ENCODE measurements around the gene TSPAN9. TPM values are rescaled to one million over a fixed set of nuclear protein-coding genes. Genes with fewer than 3 reads are reported as not detected.

Gene TSPAN9
- total RNA-seq, 1 experiment from 2014 or later, result 35.5 TPM

DNA sequence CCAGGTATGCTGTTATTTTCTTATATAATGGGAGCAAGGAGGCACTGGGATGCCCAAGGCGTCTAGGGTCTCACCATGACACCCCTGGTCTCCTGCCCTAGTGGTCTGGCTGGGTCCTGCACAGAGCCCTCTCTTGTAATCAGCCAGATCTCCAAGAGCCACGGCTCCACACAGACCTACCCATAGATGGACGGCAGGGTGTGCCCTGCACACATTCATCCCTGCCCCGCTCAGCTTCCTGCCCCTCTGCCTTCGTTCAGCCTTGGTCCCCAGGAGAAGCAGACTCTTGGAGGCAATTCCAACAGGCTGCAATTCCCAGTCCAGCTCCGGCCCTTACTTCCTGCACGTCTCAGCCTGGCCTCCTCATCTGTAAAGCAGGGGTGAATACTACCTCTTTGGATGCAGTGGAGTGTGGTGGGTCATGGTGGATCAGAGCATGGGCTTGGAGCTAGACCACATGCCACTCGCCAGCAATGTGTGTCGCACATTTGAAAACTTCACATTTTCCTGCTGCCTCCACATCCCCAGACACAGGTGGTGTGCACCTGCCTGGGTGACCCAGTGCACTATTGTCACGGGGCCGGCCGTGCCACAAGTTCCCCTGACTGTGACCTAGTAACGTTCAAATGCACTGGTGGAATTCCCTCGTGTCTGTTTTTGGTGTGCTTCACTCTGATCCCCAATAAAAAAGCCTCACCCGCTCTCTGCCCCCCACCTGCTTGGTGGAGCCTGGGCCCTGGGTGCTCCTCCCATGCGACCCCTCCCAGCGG lies 242.7 kb downstream of the TSPAN9 start:
- Histone ChIP-seq H3K4me3 (ENCODE audit: low read depth, low read length, poor library complexity, severe bottlenecking) (no peak overlapping the region), H3K4me1 (ENCODE audit: insufficient read depth, low read length, poor library complexity, severe bottlenecking) (no peaks in the 10 kb centered on the region), H3K27me3 (replicated peaks; ENCODE audit: insufficient read depth, low read depth, low read length, poor library complexity) (no peaks in the 10 kb centered on the region), H3K27ac (ENCODE audit: low read depth, low read length, poor library complexity, severe bottlenecking) (no peak overlapping the region), H3K36me3 (ENCODE audit: insufficient read depth, low read length, poor library complexity, severe bottlenecking) (no peaks in the 10 kb centered on the region), H3K9me3 (ENCODE audit: low read depth, low read length, poor library complexity, severe bottlenecking) (no peaks in the 10 kb centered on the region)
- ChIA-PET POLR2A (ENCODE audit: low non-redundant PET) (no interaction called here), CTCF (no interaction called here)
- no peak for DNase-seq (ENCODE audit: low spot score)
- no TSS peak for BruUV-seq (replicated peaks)
- intact Hi-C loops (cut with micrococcal nuclease; ENCODE audit: unreplicated experiment), result no loop called here
- no peak for TF ChIP-seq EZH2 (IDR thresholded peaks at IDR 0.05; ENCODE audit: borderline replicate concordance, low read depth, low read length, poor library complexity, severe bottlenecking)
- TF ChIP-seq, protein P1, sequence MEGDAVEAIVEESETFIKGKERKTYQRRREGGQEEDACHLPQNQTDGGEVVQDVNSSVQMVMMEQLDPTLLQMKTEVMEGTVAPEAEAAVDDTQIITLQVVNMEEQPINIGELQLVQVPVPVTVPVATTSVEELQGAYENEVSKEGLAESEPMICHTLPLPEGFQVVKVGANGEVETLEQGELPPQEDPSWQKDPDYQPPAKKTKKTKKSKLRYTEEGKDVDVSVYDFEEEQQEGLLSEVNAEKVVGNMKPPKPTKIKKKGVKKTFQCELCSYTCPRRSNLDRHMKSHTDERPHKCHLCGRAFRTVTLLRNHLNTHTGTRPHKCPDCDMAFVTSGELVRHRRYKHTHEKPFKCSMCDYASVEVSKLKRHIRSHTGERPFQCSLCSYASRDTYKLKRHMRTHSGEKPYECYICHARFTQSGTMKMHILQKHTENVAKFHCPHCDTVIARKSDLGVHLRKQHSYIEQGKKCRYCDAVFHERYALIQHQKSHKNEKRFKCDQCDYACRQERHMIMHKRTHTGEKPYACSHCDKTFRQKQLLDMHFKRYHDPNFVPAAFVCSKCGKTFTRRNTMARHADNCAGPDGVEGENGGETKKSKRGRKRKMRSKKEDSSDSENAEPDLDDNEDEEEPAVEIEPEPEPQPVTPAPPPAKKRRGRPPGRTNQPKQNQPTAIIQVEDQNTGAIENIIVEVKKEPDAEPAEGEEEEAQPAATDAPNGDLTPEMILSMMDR (conservative IDR thresholded peaks at IDR 0.05; ENCODE audit: low read depth, low read length), result no peak

DNA sequence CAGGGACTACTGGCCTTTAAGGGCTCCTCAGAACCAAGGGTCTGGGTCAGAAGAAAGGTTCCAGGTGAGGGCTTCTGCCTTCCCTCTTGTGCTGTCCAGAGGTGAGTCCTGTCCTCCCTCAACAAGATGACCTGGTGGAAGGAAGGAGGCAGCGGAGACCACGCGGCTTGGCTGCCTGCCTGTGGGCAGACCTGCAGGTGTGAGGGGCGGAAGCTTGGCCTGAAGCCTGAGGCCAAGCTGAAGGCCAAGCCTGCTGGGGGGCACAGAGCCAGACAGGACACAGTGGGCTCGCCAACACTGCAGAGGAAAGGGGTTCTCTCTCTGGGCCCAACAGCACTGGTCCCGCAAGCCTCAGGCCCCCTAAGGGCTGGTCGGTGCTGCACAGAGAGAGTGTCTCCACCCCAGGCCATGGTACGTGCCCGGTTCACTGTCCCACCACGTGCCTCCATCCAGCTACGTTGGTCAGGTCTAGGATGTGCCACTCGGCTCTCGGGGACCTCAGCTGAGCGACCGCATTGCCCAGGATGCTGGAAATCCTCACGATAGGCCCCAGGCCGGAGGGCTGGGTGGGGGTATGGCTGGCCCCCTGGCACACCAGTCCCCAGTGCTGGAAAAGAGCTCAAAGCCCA lies 243.8 kb downstream of the TSPAN9 start:
- intact Hi-C loops (cut with micrococcal nuclease; ENCODE audit: unreplicated experiment), result no loop called here
- H3K4me3 ChIP-seq (ENCODE audit: low read depth, low read length, poor library complexity, severe bottlenecking), result no peak overlapping the region
- no peaks in the 10 kb centered on the region for H3K9me3 ChIP-seq (ENCODE audit: low read depth, low read length, poor library complexity, severe bottlenecking)
- DNase-seq (ENCODE audit: low spot score), result no peak
- no peaks in the 10 kb centered on the region for H3K27me3 ChIP-seq (replicated peaks; ENCODE audit: insufficient read depth, low read depth, low read length, poor library complexity)
- no peaks in the 10 kb centered on the region for H3K4me1 ChIP-seq (ENCODE audit: insufficient read depth, low read length, poor library complexity, severe bottlenecking)
- ChIA-PET CTCF (no interaction called here), POLR2A (ENCODE audit: low non-redundant PET) (no interaction called here)
- H3K27ac ChIP-seq (ENCODE audit: low read depth, low read length, poor library complexity, severe bottlenecking), result no peak overlapping the region
- TF ChIP-seq, protein P1 (conservative IDR thresholded peaks at IDR 0.05; ENCODE audit: low read depth, low read length), result no peak
- no peak for TF ChIP-seq EZH2 (IDR thresholded peaks at IDR 0.05; ENCODE audit: borderline replicate concordance, low read depth, low read length, poor library complexity, severe bottlenecking)
- H3K36me3 ChIP-seq (ENCODE audit: insufficient read depth, low read length, poor library complexity, severe bottlenecking), result no peaks in the 10 kb centered on the region
- BruUV-seq (replicated peaks), result no TSS peak

DNA sequence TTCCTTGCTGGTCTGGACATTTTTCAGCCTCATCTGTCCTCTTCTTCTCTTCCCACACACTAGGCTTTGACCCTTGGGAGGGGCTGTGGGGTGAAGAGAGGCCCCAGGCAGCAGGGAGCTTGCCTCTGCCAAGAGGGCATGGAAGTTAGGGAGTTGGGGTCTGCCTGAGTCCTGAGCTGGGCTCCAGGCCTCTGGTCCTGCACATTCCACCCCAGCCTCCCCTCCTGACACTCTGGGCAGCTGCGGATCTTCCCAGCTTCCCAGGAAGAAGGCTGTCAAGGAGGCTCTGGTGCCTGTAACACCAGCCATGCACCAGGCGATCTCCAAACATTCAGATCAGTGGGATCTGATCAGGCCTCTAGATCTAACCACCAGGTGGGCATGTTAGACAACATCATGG lies 244.7 kb downstream of the TSPAN9 start:
- BruUV-seq (replicated peaks), result no TSS peak
- POLR2A ChIA-PET (ENCODE audit: low non-redundant PET), result interaction anchor here (0.7 kb wide), 1 partner anchor 1423 kb away, joined by 3 read pairs; no protein-coding TSS in a partner anchor

More for the DNA sequence above, 244.7 kb downstream of the TSPAN9 start:
- Histone ChIP-seq H3K4me3 (ENCODE audit: low read depth, low read length, poor library complexity, severe bottlenecking) (no peak overlapping the region), H3K4me1 (ENCODE audit: insufficient read depth, low read length, poor library complexity, severe bottlenecking) (no peaks in the 10 kb centered on the region), H3K9me3 (ENCODE audit: low read depth, low read length, poor library complexity, severe bottlenecking) (no peaks in the 10 kb centered on the region), H3K27ac (ENCODE audit: low read depth, low read length, poor library complexity, severe bottlenecking) (no peak overlapping the region), H3K27me3 (replicated peaks; ENCODE audit: insufficient read depth, low read depth, low read length, poor library complexity) (no peaks in the 10 kb centered on the region), H3K36me3 (ENCODE audit: insufficient read depth, low read length, poor library complexity, severe bottlenecking) (no peaks in the 10 kb centered on the region)
- TF ChIP-seq, protein P1 (conservative IDR thresholded peaks at IDR 0.05; ENCODE audit: low read depth, low read length), result no peak
- TF ChIP-seq EZH2 (IDR thresholded peaks at IDR 0.05; ENCODE audit: borderline replicate concordance, low read depth, low read length, poor library complexity, severe bottlenecking), result no peak
- no peak for DNase-seq (ENCODE audit: low spot score)
- intact Hi-C loops (cut with micrococcal nuclease; ENCODE audit: unreplicated experiment), result no loop called here
- CTCF ChIA-PET, result no interaction called here
